Spinal cord (tissue), 10 donors: ENCODE results near the gene NEUROD4. TPM values are rescaled to one million over a fixed set of nuclear protein-coding genes. Genes with fewer than 3 reads are reported as not detected.

Experiments
- DNase-seq, 6 donors: peaks; one replicate each; pipeline versions ENCODE4 v3.0.0 to v3.0.0-alpha.2; 2013 to 2015; ENCODE audit warnings: low spot score in 6 of 6, low read depth in 4 of 6
- H3K27ac ChIP-seq: one replicate; pipeline ENCODE4 v1.5.1; 2013; ENCODE audit warnings: low read depth, low read length, control low read depth
- H3K27me3 ChIP-seq: one replicate; pipeline ENCODE4 v1.6.1; 2013; ENCODE audit warnings: low read length; ENCODE audit not compliant: control insufficient read depth, insufficient read depth
- H3K36me3 ChIP-seq: one replicate; pipeline ENCODE4 v1.6.1; 2013; ENCODE audit warnings: low read length; ENCODE audit not compliant: control insufficient read depth, insufficient read depth
- H3K4me1 ChIP-seq: one replicate; pipeline ENCODE4 v1.6.1; 2013; ENCODE audit warnings: low read length; ENCODE audit not compliant: control insufficient read depth, insufficient read depth
- H3K4me3 ChIP-seq: one replicate; pipeline ENCODE4 v1.5.1; 2013; ENCODE audit warnings: low read depth, low read length, control low read depth
- H3K9me3 ChIP-seq: one replicate; pipeline ENCODE4 v1.6.1; 2013; ENCODE audit warnings: low read length; ENCODE audit not compliant: control insufficient read depth, insufficient read depth
- WGBS: methylation state at CpG from one replicate; pipeline ENCODE4 v1.1.5; 2013; ENCODE audit warnings: missing lambda C conversion rate; ENCODE audit not compliant: insufficient coverage; 5-methylcytosine and 5-hydroxymethylcytosine counted together
- polyA plus RNA-seq, 2 donors: library from polyadenylated mRNA; unstranded; fragments of 120-200 nt; gene quantifications; one replicate each; pipeline ENCODE4 v1.2.1, GENCODE V29; 2013; ENCODE audit not compliant: insufficient read length in 2 of 2
- total RNA-seq, 2 donors: library from RNA; depleted of rRNA in 1 of 2; stranded (reverse); fragments of 120-200 nt in 1 of 2; fragments of >200 nt in 1 of 2; gene quantifications; one replicate each; pipeline versions ENCODE4 v1.2.3 to v1.2.4, GENCODE V29; 2013 to 2014
- donor health status: healthy.

The NEUROD4 gene
- total and polyA plus RNA-seq, 4 donors, result 0.50 to 1.3 (median 1.1) TPM

DNA sequence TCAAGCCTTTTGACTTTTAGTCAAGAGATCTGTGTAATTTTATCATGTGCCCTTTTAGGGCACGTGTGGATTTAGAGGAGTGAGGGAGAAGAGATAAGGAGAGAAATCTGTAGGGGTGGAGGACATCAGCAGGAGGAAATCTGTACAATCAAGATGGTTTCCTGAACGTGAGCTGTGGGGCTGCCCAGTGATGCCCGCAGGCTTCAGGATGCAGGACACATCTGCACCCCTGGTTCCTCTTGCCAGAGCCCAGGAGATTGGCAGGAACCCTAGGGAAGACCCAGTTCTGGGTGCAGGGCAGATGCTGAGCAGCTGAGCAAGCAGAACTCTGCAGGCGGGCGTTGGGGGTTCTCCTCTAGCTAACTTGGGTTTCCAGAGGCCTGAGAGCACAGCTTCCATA lies 23.6 kb upstream of the NEUROD4 start:
- 79% methylated on average over 4 of the region's 5 CpGs for WGBS
- DNase-seq, result no peak
- H3K9me3 ChIP-seq, result no peaks in the 10 kb centered on the region
- no peaks in the 10 kb centered on the region for H3K4me1 ChIP-seq
- no peaks in the 10 kb centered on the region for H3K36me3 ChIP-seq
- no peak overlapping the region for H3K27ac ChIP-seq
- no peaks in the 10 kb centered on the region for H3K27me3 ChIP-seq
- H3K4me3 ChIP-seq, result no peak overlapping the region

DNA sequence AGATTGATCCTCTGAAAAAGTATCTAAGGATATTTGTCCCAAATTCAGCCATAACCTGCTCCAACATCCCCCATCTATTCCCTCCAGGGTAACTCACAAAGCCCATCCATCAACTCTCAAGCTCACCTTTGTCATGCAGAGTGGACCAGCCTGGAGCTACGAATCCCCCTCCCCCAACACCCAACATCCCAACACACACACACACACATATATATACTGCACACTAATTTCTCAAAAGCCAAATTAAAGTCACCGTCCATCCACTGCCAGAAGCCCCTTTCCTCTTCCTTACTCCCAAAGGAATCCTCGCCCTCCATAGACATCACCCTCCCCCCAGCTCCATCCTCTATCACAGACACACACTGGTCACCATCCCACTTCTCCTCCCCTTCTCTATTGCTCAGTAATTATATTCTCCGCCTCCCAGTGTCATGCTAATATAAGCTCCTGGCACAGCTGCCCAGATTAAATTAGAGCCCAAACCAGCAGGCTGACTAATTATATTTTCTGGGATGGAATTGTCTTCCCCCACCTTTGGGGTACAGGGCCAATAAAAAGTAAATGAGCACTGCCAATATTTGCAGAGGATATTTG lies 21.7 kb upstream of the NEUROD4 start:
- no peak overlapping the region for H3K4me3 ChIP-seq
- WGBS, result 45% methylated on average over 3 of the region's 4 CpGs
- H3K27me3 ChIP-seq, result no peaks in the 10 kb centered on the region
- H3K4me1 ChIP-seq, result no peaks in the 10 kb centered on the region
- no peaks in the 10 kb centered on the region for H3K36me3 ChIP-seq
- no peak overlapping the region for H3K27ac ChIP-seq
- DNase-seq, result peak in 1 of 6 donors; percentile 24
- H3K9me3 ChIP-seq, result no peaks in the 10 kb centered on the region

GRCh38 chr12:54998958-54999510 lies 20.7 kb upstream of the NEUROD4 start:
- H3K9me3 ChIP-seq, result no peaks in the 10 kb centered on the region
- H3K4me3 ChIP-seq, result no peak overlapping the region
- H3K27ac ChIP-seq, result no peak overlapping the region
- whole genome bisulfite sequencing, result 60% methylated on average over 1 of the region's 5 CpGs
- no peaks in the 10 kb centered on the region for H3K36me3 ChIP-seq
- no peak for DNase-seq
- H3K27me3 ChIP-seq, result no peaks in the 10 kb centered on the region
- H3K4me1 ChIP-seq, result no peaks in the 10 kb centered on the region

GRCh38 chr12:55001198-55001868 lies 18.4 kb upstream of the NEUROD4 start:
- no peaks in the 10 kb centered on the region for H3K36me3 ChIP-seq
- no peaks in the 10 kb centered on the region for H3K9me3 ChIP-seq
- H3K4me3 ChIP-seq, result no peak overlapping the region
- H3K4me1 ChIP-seq, result no peaks in the 10 kb centered on the region
- WGBS, result 57% methylated on average over 4 of the region's 4 CpGs
- peak in 2 of 6 donors; percentile 47 to 54 for DNase-seq
- no peaks in the 10 kb centered on the region for H3K27me3 ChIP-seq
- peak overlapping the region; percentile 0 for H3K27ac ChIP-seq

DNA sequence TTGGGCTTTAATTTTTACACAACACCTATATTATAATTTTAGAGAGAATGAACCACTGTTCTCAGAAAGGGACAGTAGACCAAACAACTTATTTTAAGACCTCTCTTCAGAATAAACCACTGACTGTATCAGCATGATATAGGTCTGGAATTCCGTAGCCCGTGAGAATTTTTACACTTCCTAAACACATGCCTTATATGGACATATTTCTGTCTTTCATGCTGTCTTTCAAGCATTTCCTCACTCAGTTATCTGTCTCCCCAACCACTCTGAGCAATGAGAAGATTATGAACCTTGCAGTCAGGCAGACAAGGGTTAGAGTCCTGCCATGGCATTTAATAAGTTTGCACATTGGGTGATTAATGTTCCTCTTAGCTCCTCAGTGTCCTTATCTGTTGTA lies 17.4 kb upstream of the NEUROD4 start:
- Histone ChIP-seq H3K36me3 (no peaks in the 10 kb centered on the region), H3K4me3 (no peak overlapping the region), H3K27me3 (no peaks in the 10 kb centered on the region), H3K27ac (no peak overlapping the region), H3K4me1 (no peaks in the 10 kb centered on the region), H3K9me3 (no peaks in the 10 kb centered on the region)
- no peak for DNase-seq
- WGBS, result 82% methylated on average over 2 of the region's 2 CpGs

DNA sequence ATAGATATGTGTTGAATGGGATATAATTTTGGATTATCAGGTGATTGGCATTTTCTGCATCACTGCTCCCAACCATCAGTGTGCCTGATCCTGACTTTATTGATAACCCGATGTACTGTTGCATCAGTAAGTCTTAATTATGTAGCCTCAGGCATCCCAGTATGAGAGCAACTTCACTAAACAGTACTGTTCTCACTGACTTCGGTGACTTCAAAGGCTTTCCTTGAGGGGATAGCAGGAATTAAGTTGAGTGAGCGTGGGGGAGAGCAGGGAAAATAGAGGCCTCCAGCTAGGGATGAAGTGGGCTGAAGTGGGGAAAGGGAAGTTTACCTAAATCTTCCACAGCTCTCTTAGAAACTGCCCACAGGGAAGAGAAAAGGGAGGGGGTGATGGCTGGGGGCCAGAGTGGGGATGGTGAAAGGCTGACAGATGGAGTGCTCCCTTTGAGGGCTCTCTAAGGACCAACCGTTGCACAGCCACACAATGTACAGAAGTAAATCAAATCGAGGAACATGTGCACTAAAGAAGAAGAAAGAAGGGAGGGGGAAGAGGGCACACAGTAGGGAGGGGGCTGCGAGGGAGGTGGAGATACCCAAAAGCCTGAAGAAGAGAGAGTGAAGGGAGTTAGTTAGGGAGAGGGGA lies 10.7 kb upstream of the NEUROD4 start:
- no peaks in the 10 kb centered on the region for H3K36me3 ChIP-seq
- H3K27ac ChIP-seq, result no peak overlapping the region
- peak in 2 of 6 donors; percentile 73 to 86 for DNase-seq
- no peaks in the 10 kb centered on the region for H3K27me3 ChIP-seq
- no peaks in the 10 kb centered on the region for H3K9me3 ChIP-seq
- H3K4me1 ChIP-seq, result no peaks in the 10 kb centered on the region
- WGBS, result 20% methylated on average over 3 of the region's 6 CpGs
- no peak overlapping the region for H3K4me3 ChIP-seq

DNA sequence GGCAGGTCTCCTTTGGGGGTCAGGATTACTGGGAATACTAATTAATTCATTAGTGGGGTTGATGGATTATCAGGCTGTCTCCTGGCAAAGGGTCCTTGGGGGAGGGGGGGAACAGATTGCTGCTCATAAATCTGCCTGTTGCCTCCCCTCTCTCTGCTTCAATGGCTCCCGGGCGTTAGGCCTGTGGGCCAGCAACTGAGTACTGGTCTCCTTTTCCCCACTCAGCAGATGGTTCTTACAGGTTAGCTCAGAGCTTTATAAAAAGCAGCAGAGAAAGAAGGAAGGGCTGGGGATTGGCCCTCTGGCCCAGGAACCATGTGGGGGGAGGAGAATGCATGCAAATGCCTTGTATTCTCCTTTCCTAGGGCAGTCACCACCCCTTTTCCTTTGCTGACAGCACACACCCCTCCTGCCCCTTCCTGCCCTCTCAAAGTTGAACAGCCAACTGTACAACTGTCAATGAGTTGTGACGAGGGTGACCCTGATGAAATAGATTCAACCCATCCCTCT lies 2.3 kb upstream of the NEUROD4 start:
- WGBS, result 20% methylated on average over 1 of the region's 3 CpGs
- H3K27me3 ChIP-seq, result no peaks in the 10 kb centered on the region
- H3K9me3 ChIP-seq, result no peaks in the 10 kb centered on the region
- H3K27ac ChIP-seq, result no peak overlapping the region
- no peak for DNase-seq
- H3K4me3 ChIP-seq, result no peak overlapping the region
- no peaks in the 10 kb centered on the region for H3K36me3 ChIP-seq
- peaks cover 6% of the 10 kb centered on the region for H3K4me1 ChIP-seq

DNA sequence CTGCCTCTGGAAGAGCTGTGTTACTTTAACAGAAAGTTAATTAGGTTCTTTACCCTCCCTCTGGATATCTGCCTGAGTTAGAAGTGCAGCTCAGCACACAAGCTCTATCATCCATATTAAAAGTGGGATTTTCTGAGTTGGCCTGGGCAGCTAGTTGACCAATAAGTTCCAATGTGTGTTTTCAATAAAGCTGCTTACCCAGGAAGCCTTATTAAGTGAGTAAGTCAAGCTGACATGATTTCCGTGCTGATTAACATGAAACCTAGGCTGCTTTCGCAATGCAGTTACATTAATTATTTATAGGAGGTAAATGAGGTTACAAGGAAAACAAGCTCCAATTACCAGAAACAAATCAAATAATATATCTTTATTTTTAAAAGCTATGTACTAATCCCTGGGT lies 4.8 kb downstream of the NEUROD4 start:
- Histone ChIP-seq H3K4me1 (peaks cover 6% of the 10 kb centered on the region), H3K36me3 (no peaks in the 10 kb centered on the region), H3K4me3 (no peak overlapping the region), H3K9me3 (no peaks in the 10 kb centered on the region), H3K27me3 (no peaks in the 10 kb centered on the region), H3K27ac (no peak overlapping the region)
- peak in 2 of 6 donors; percentile 24 to 70 for DNase-seq
- no CpG with 5 or more reads among the region's 2 CpGs for WGBS

- no peak overlapping the region for H3K4me3 ChIP-seq
- no peak for DNase-seq
- no peaks in the 10 kb centered on the region for H3K4me1 ChIP-seq
- H3K9me3 ChIP-seq, result no peaks in the 10 kb centered on the region
- no peaks in the 10 kb centered on the region for H3K36me3 ChIP-seq
- WGBS, result 83% methylated on average over 2 of the region's 2 CpGs
- H3K27me3 ChIP-seq, result no peaks in the 10 kb centered on the region
- no peak overlapping the region for H3K27ac ChIP-seq
Measured at GRCh38 chr12:55025508-55025907, 5.7 kb downstream of the NEUROD4 start.
